ENCODE results near the gene IGF2BP2. TPM values are rescaled to one million over a fixed set of nuclear protein-coding genes. Genes with fewer than 3 reads are reported as not detected.
A peak's percentile ranks its signal among the peaks of the same experiment; 100 is the strongest.
"Not testable (repeated sequence)": the region's sequence is repeated elsewhere in the genome, so short reads cannot be mapped to it uniquely, and the experiment has no call there.

IGF2BP2 gene
- total RNA-seq, 6 experiments from 2014 or later = 97.2 to 111 (median 100.0) TPM

- no peaks in the 10 kb centered on the region for H3K36me3 Mint-ChIP-seq (ENCODE audit: low read depth)
- peak overlapping the region; percentile 59 for H3K27ac Mint-ChIP-seq
- no peak overlapping the region for H3K4me3 Mint-ChIP-seq
- TF ChIP-seq, protein P1, sequence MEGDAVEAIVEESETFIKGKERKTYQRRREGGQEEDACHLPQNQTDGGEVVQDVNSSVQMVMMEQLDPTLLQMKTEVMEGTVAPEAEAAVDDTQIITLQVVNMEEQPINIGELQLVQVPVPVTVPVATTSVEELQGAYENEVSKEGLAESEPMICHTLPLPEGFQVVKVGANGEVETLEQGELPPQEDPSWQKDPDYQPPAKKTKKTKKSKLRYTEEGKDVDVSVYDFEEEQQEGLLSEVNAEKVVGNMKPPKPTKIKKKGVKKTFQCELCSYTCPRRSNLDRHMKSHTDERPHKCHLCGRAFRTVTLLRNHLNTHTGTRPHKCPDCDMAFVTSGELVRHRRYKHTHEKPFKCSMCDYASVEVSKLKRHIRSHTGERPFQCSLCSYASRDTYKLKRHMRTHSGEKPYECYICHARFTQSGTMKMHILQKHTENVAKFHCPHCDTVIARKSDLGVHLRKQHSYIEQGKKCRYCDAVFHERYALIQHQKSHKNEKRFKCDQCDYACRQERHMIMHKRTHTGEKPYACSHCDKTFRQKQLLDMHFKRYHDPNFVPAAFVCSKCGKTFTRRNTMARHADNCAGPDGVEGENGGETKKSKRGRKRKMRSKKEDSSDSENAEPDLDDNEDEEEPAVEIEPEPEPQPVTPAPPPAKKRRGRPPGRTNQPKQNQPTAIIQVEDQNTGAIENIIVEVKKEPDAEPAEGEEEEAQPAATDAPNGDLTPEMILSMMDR (IDR thresholded peaks at IDR 0.05) = no peak
- H3K9me3 Mint-ChIP-seq = no peaks in the 10 kb centered on the region
- H3K27me3 Mint-ChIP-seq (ENCODE audit: insufficient read depth) = no peaks in the 10 kb centered on the region; the same call in 1 of the 2 replicates
- H3K4me1 Mint-ChIP-seq (ENCODE audit: low read depth) = peaks cover 56% of the 10 kb centered on the region
- DNase-seq = no peak
Observed at GRCh38 chr3:185770109-185770508, 54.7 kb downstream of the IGF2BP2 start.

DNA sequence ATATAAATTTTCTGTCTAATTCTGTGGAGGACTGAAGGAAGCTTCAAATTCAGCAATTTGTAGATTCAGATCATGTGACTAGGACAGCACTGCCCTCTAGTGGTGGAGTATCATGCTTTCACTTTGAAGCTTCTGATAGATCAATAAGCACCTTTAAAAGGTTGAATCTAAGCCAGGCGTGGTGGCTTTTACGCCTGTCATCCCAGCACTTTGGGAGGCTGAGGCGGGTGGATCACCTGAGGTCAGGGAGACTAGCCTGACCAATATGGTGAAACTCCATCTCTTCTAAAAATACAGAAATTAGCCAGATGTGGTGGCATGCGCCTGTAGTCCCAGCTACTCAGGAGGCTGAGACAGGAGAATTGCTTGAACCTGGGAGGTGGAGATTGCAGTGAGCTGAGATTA lies 56.3 kb downstream of the IGF2BP2 start:
- peak; percentile 43 for DNase-seq
- not testable (repeated sequence) for H3K4me3 Mint-ChIP-seq; H3K36me3 Mint-ChIP-seq (ENCODE audit: low read depth); H3K27me3 Mint-ChIP-seq (ENCODE audit: insufficient read depth); H3K9me3 Mint-ChIP-seq; H3K27ac Mint-ChIP-seq
- TF ChIP-seq, protein P1 (IDR thresholded peaks at IDR 0.05) = peak; percentile 99
- peaks cover 64% of the 10 kb centered on the region for H3K4me1 Mint-ChIP-seq (ENCODE audit: low read depth)

DNA sequence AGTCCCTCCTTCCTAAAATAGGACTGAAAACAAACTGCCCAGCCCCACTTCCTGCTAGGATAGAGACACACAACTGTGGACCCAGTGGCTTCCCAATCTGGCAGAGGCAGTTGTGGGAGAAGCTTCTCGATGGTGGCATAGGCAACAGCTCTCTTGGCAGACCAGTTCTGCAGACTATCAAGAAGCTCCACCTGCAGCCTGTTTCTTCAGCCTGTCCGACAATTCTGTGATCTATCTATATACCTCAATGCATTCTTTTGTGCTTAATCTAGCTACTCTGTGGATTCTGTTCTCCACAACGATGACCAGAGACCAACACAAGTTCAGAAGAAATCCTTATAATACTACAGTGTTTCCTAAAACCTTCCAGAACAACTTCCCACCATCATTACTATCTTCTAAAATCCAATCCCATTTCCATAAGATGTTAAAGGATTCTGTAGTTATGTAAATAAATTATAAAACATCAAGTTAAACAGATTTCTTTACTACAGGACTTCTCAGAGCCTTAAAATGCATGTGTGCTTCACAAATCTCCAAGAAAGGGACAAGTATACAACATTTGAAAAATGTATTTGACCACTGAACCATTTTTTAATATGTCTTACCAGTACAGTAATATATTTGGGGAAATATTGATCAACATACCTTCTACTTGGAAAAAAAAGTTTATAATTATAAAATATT lies 57.7 kb downstream of the IGF2BP2 start:
- H3K27ac Mint-ChIP-seq = peak overlapping the region; percentile 76

DNA sequence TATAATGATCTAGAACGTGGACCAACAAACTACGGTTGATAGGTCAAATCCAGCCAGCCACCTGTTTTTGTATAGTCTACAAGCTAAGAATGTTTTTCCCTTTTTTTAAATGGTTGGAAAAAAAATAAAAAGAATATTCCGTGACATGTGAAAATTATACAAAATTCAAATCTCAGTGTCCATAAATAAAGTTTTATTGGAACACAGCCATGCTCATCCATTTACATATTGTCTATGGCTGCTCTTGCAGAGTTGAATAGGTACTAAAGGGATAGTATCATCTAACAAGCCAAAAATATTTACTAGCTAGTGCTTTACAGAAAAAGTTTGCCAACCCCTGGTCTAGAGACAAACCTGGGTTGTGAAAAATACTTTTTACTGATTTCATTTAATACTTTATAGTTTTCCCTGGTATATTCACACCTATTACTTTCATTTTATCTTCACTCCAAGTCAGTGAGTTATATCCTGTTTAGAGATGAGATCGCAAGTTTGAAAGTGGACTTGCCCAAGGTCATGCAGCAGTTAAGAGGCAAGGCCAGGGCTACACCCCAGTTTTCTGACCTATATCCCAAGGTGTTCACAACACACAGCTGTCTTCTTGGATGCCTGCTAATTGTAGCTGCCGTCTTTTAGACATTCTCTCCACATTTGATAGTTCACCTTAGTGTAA lies 58.4 kb downstream of the IGF2BP2 start:
- Mint-ChIP-seq H3K4me1 (ENCODE audit: low read depth) (peaks cover 72% of the 10 kb centered on the region), H3K27ac (peak overlapping the region; percentile 76), H3K27me3 (ENCODE audit: insufficient read depth) (no peaks in the 10 kb centered on the region; the same call in 1 of the 2 replicates), H3K4me3 (peak overlapping the region; percentile 70), H3K36me3 (ENCODE audit: low read depth) (no peaks in the 10 kb centered on the region), H3K9me3 (no peaks in the 10 kb centered on the region)
- TF ChIP-seq, protein P1 (IDR thresholded peaks at IDR 0.05) = no peak
- no peak for DNase-seq

More for the DNA sequence above, 57.7 kb downstream of the IGF2BP2 start:
- no peaks in the 10 kb centered on the region; the same call in 1 of the 2 replicates for H3K27me3 Mint-ChIP-seq (ENCODE audit: insufficient read depth)
- H3K4me1 Mint-ChIP-seq (ENCODE audit: low read depth) = peaks cover 66% of the 10 kb centered on the region
- H3K36me3 Mint-ChIP-seq (ENCODE audit: low read depth) = no peaks in the 10 kb centered on the region
- peak; percentile 19 for DNase-seq
- H3K4me3 Mint-ChIP-seq = peak overlapping the region; percentile 70
- H3K9me3 Mint-ChIP-seq = no peaks in the 10 kb centered on the region
- TF ChIP-seq, protein P1 (IDR thresholded peaks at IDR 0.05) = no peak

DNA sequence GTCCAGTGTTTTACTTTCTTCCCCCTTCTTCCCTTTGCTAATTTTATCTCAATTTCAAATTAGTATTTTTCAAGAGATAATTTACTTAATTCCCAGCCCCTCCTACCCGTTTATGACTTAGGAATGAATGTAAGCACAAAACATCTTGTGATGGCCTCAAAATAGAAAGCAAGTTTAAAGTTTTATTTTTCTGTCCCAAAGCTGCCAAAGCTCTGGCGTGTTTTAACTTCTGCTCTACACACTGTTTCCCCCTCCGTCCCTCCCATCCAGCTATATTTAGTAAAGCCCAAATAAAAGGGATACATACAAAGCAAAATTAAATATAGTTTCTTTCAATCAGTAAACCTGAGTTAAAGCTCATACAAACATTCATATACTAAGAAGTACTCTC lies 59.9 kb downstream of the IGF2BP2 start:
- TF ChIP-seq, protein P1 (IDR thresholded peaks at IDR 0.05) = no peak
- Mint-ChIP-seq H3K4me1 (ENCODE audit: low read depth) (peaks cover 84% of the 10 kb centered on the region), H3K27me3 (ENCODE audit: insufficient read depth) (peaks cover 4% of the 10 kb centered on the region; the same call in 1 of the 2 replicates), H3K4me3 (peak overlapping the region; percentile 77), H3K36me3 (ENCODE audit: low read depth) (no peaks in the 10 kb centered on the region), H3K9me3 (no peaks in the 10 kb centered on the region), H3K27ac (peak overlapping the region; percentile 91)
- DNase-seq = no peak
